ENCODE data around the gene ZNF366. TPM values are rescaled to one million over a fixed set of nuclear protein-coding genes. Genes with fewer than 3 reads are reported as not detected.

ZNF366 gene
- total RNA-seq, 1 experiment from 2014 or later: not detected

GRCh38 chr5:72529383-72529782 lies 22.2 kb upstream of the ZNF366 start:
- no TSS peak for BruUV-seq (replicated peaks)
- Mint-ChIP-seq H3K27me3 (ENCODE audit: unreplicated experiment) (peaks cover 19% of the 10 kb centered on the region), H3K9me3 (ENCODE audit: low read depth, unreplicated experiment) (no peaks in the 10 kb centered on the region), H3K27ac (ENCODE audit: unreplicated experiment) (no peak overlapping the region), H3K36me3 (ENCODE audit: insufficient read depth, unreplicated experiment) (no peaks in the 10 kb centered on the region), H3K4me1 (ENCODE audit: low read depth, unreplicated experiment) (no peaks in the 10 kb centered on the region), H3K4me3 (ENCODE audit: low read depth, unreplicated experiment) (no peak overlapping the region)
- TF ChIP-seq CTCF (IDR thresholded peaks at IDR 0.05; ENCODE audit: unreplicated experiment): no peak
- no peak for DNase-seq
- CTCF ChIA-PET: no interaction called here
- intact Hi-C loops (cut with micrococcal nuclease; ENCODE audit: unreplicated experiment): loop anchor here (10.0 kb wide), 2 partner anchors 135 to 755 kb away; no protein-coding TSS in a partner anchor

- Mint-ChIP-seq H3K27me3 (ENCODE audit: unreplicated experiment) (peaks cover 5% of the 10 kb centered on the region), H3K4me3 (ENCODE audit: low read depth, unreplicated experiment) (no peak overlapping the region), H3K9me3 (ENCODE audit: low read depth, unreplicated experiment) (peaks cover 6% of the 10 kb centered on the region), H3K27ac (ENCODE audit: unreplicated experiment) (no peak overlapping the region), H3K36me3 (ENCODE audit: insufficient read depth, unreplicated experiment) (no peaks in the 10 kb centered on the region), H3K4me1 (ENCODE audit: low read depth, unreplicated experiment) (no peaks in the 10 kb centered on the region)
- CTCF ChIA-PET: interaction anchor here (0.6 kb wide), 1 partner anchor 317 kb away, joined by 3 read pairs; no protein-coding TSS in a partner anchor
- no peak for DNase-seq
- no TSS peak for BruUV-seq (replicated peaks)
- intact Hi-C loops (cut with micrococcal nuclease; ENCODE audit: unreplicated experiment): loop anchor here (10.0 kb wide), 2 partner anchors 131 to 751 kb away; no protein-coding TSS in a partner anchor
- TF ChIP-seq CTCF (IDR thresholded peaks at IDR 0.05; ENCODE audit: unreplicated experiment): no peak
These were observed 18.6 kb upstream of the ZNF366 start for GRCh38 chr5:72525816-72526215.

GRCh38 chr5:72523960-72524582 lies 16.9 kb upstream of the ZNF366 start:
- CTCF ChIA-PET: interaction anchor here (0.5 to 1.7 kb wide), 5 partner anchors 17 to 168 kb away, joined by 3 to 24 read pairs (median 3); partner anchors contain the start of gene ZNF366
- H3K36me3 Mint-ChIP-seq (ENCODE audit: insufficient read depth, unreplicated experiment): no peaks in the 10 kb centered on the region
- peaks cover 9% of the 10 kb centered on the region for H3K9me3 Mint-ChIP-seq (ENCODE audit: low read depth, unreplicated experiment)
- no peak overlapping the region for H3K4me3 Mint-ChIP-seq (ENCODE audit: low read depth, unreplicated experiment)
- peak; percentile 13 for DNase-seq
- H3K27ac Mint-ChIP-seq (ENCODE audit: unreplicated experiment): no peak overlapping the region
- BruUV-seq (replicated peaks): no TSS peak
- no peaks in the 10 kb centered on the region for H3K27me3 Mint-ChIP-seq (ENCODE audit: unreplicated experiment)
- no peaks in the 10 kb centered on the region for H3K4me1 Mint-ChIP-seq (ENCODE audit: low read depth, unreplicated experiment)
- intact Hi-C loops (cut with micrococcal nuclease; ENCODE audit: unreplicated experiment): loop anchor here (1.0 to 10.0 kb wide), 3 partner anchors 129 to 749 kb away; no protein-coding TSS in a partner anchor
- peak; percentile 25 for TF ChIP-seq CTCF (IDR thresholded peaks at IDR 0.05; ENCODE audit: unreplicated experiment)

- no peaks in the 10 kb centered on the region for H3K27me3 Mint-ChIP-seq (ENCODE audit: unreplicated experiment)
- intact Hi-C loops (cut with micrococcal nuclease; ENCODE audit: unreplicated experiment): loop anchor here (10.0 kb wide), 2 partner anchors 128 to 748 kb away; no protein-coding TSS in a partner anchor
- CTCF ChIA-PET: no interaction called here
- BruUV-seq (replicated peaks): no TSS peak
- no peak overlapping the region for H3K27ac Mint-ChIP-seq (ENCODE audit: unreplicated experiment)
- peaks cover 9% of the 10 kb centered on the region for H3K9me3 Mint-ChIP-seq (ENCODE audit: low read depth, unreplicated experiment)
- no peak for TF ChIP-seq CTCF (IDR thresholded peaks at IDR 0.05; ENCODE audit: unreplicated experiment)
- no peak for DNase-seq
- H3K4me1 Mint-ChIP-seq (ENCODE audit: low read depth, unreplicated experiment): no peaks in the 10 kb centered on the region
- no peaks in the 10 kb centered on the region for H3K36me3 Mint-ChIP-seq (ENCODE audit: insufficient read depth, unreplicated experiment)
- no peak overlapping the region for H3K4me3 Mint-ChIP-seq (ENCODE audit: low read depth, unreplicated experiment)
These were observed 15.4 kb upstream of the ZNF366 start for GRCh38 chr5:72522607-72523006.

Measured in Calu3 (cell line).